ENCODE results near the gene ZNF416.
A peak's percentile ranks its signal among the peaks of the same experiment; 100 is the strongest.

ZNF416 gene

GRCh38 chr19:57606931-57607330 lies 28.2 kb upstream of the ZNF416 start:
- TF ChIP-seq CTCF (IDR thresholded peaks at IDR 0.05; ENCODE audit: low read depth, low read length, missing control alignments), result no peak
- in situ Hi-C loops (cut with HindIII; ENCODE audit: low sequenced_read_pairs), result no loop called here
- H3K4me3 ChIP-seq (ENCODE audit: low read depth, low read length), result no peak overlapping the region
- DNase-seq (ENCODE audit: low read depth), result no peak

GRCh38 chr19:57599761-57600383 lies 21.2 kb upstream of the ZNF416 start, which contains the start of gene ZNF530:
Gene ZNF530 (plus strand): TSS chr19:57599885. CDS start chr19:57604346, 4,461 bp downstream.
- DNase-seq (ENCODE audit: low read depth), result peak; percentile 79
- in situ Hi-C loops (cut with HindIII; ENCODE audit: low sequenced_read_pairs), result no loop called here
- H3K4me3 ChIP-seq (ENCODE audit: low read depth, low read length), result peak within 1 kb of the TSS; percentile 84
- no peak for TF ChIP-seq CTCF (IDR thresholded peaks at IDR 0.05; ENCODE audit: low read depth, low read length, missing control alignments)

GRCh38 chr19:57599377-57599760 lies 20.7 kb upstream of the ZNF416 start:
- in situ Hi-C loops (cut with HindIII; ENCODE audit: low sequenced_read_pairs), result no loop called here
- no peak for DNase-seq (ENCODE audit: low read depth)
- H3K4me3 ChIP-seq (ENCODE audit: low read depth, low read length), result peak overlapping the region; percentile 84
- TF ChIP-seq CTCF (IDR thresholded peaks at IDR 0.05; ENCODE audit: low read depth, low read length, missing control alignments), result no peak

- DNase-seq (ENCODE audit: low read depth), result no peak
- in situ Hi-C loops (cut with HindIII; ENCODE audit: low sequenced_read_pairs), result no loop called here
- no peak for TF ChIP-seq CTCF (IDR thresholded peaks at IDR 0.05; ENCODE audit: low read depth, low read length, missing control alignments)
- no peak overlapping the region for H3K4me3 ChIP-seq (ENCODE audit: low read depth, low read length)
Observed at GRCh38 chr19:57587529-57587928, 8.8 kb upstream of the ZNF416 start.

GRCh38 chr19:57583521-57584416 lies 5.1 kb upstream of the ZNF416 start, which contains the start of gene ZIK1:
Gene ZIK1 (plus strand): TSS chr19:57584145. CDS start chr19:57584357, 212 bp downstream.
- in situ Hi-C loops (cut with HindIII; ENCODE audit: low sequenced_read_pairs), result no loop called here
- TF ChIP-seq CTCF (IDR thresholded peaks at IDR 0.05; ENCODE audit: low read depth, low read length, missing control alignments), result no peak
- peak; percentile 79 for DNase-seq (ENCODE audit: low read depth)
- peak within 1 kb of the TSS; percentile 64 for H3K4me3 ChIP-seq (ENCODE audit: low read depth, low read length)

- no peak for TF ChIP-seq CTCF (IDR thresholded peaks at IDR 0.05; ENCODE audit: low read depth, low read length, missing control alignments)
- in situ Hi-C loops (cut with HindIII; ENCODE audit: low sequenced_read_pairs), result no loop called here
- peak overlapping the region; percentile 64 for H3K4me3 ChIP-seq (ENCODE audit: low read depth, low read length)
- no peak for DNase-seq (ENCODE audit: low read depth)
Observed at GRCh38 chr19:57583104-57583520, 4.4 kb upstream of the ZNF416 start.
